Activated CD4-positive, CD25-positive, alpha-beta regulatory T cell (primary cell): ENCODE measurements around the gene MYO9A.

ENCODE experiments used
- DNase-seq, 4 experiments: peaks; one replicate each; lab custom pipeline; 2025; lab: John Stamatoyannopoulos, UW

The MYO9A gene

GRCh38 chr15:71957026-71957425, 160.9 kb downstream of the MYO9A start:
- DNase-seq = no peak

GRCh38 chr15:71951134-71951533, 166.8 kb downstream of the MYO9A start:
- DNase-seq = no peak

- DNase-seq = no peak
These were observed 172.9 kb downstream of the MYO9A start for GRCh38 chr15:71945012-71945411.

- no peak for DNase-seq
These were observed 174.1 kb downstream of the MYO9A start for GRCh38 chr15:71943806-71944205.

GRCh38 chr15:71939981-71940588, 177.9 kb downstream of the MYO9A start:
- DNase-seq = no peak

GRCh38 chr15:71937650-71938311, 180.2 kb downstream of the MYO9A start:
- no peak for DNase-seq

- no peak for DNase-seq
These were observed 183.5 kb downstream of the MYO9A start for GRCh38 chr15:71934446-71934845.

- no peak for DNase-seq
These were observed 185.3 kb downstream of the MYO9A start for GRCh38 chr15:71932689-71933088.

- no peak for DNase-seq
These were observed 186.7 kb downstream of the MYO9A start for GRCh38 chr15:71931261-71931660.

GRCh38 chr15:71925145-71925544, 192.8 kb downstream of the MYO9A start:
- no peak for DNase-seq

- DNase-seq = no peak
These were observed 196.8 kb downstream of the MYO9A start for GRCh38 chr15:71921191-71921590.

- no peak for DNase-seq
These were observed 197.4 kb downstream of the MYO9A start for GRCh38 chr15:71920573-71920972.

- DNase-seq = no peak
These were observed 201.1 kb downstream of the MYO9A start for GRCh38 chr15:71916834-71917233.

GRCh38 chr15:71914092-71914491, 203.9 kb downstream of the MYO9A start:
- DNase-seq = no peak

GRCh38 chr15:71899674-71900073, 218.3 kb downstream of the MYO9A start:
- no peak for DNase-seq

- no peak for DNase-seq
These were observed 224.3 kb downstream of the MYO9A start for GRCh38 chr15:71893691-71894090.

- DNase-seq = no peak
These were observed 225.6 kb downstream of the MYO9A start for GRCh38 chr15:71892335-71892734.

GRCh38 chr15:71891026-71891425, 226.9 kb downstream of the MYO9A start:
- no peak for DNase-seq

GRCh38 chr15:71889947-71890346, 228.0 kb downstream of the MYO9A start:
- no peak for DNase-seq

- no peak for DNase-seq
These were observed 228.6 kb downstream of the MYO9A start for GRCh38 chr15:71889385-71889784.

- no peak for DNase-seq
These were observed 229.2 kb downstream of the MYO9A start for GRCh38 chr15:71888797-71889196.

GRCh38 chr15:71885390-71885789, 232.6 kb downstream of the MYO9A start:
- DNase-seq = no peak

- DNase-seq = no peak
These were observed 234.5 kb downstream of the MYO9A start for GRCh38 chr15:71883447-71883846.

- no peak for DNase-seq
These were observed 237.7 kb downstream of the MYO9A start for GRCh38 chr15:71880276-71880675.
